ENCODE data around the gene NMNAT3. TPM values are rescaled to one million over a fixed set of nuclear protein-coding genes. Genes with fewer than 3 reads are reported as not detected.

NMNAT3 gene
- total RNA-seq, 2 donors from 2014 or later, result 4.5 to 4.6 TPM

GRCh38 chr3:139528281-139528680, 149.5 kb downstream of the NMNAT3 start:
- Histone ChIP-seq H3K9ac (ENCODE audit: low read depth in 2 of 2, low read length in 2 of 2) (no peak overlapping the region), H3K36me3 (no peaks in the 10 kb centered on the region), H3K4me3 (no peak overlapping the region), H3K9me3 (no peaks in the 10 kb centered on the region), H3K27ac (no peak overlapping the region), H3K27me3 (no peaks in the 10 kb centered on the region), H3K4me1 (no peaks in the 10 kb centered on the region)
- intact Hi-C loops (cut with DNase I), result no loop called here
- no peak for DNase-seq
- TF ChIP-seq CTCF (IDR thresholded peaks at IDR 0.05), result no peak

- no peaks in the 10 kb centered on the region for H3K27me3 ChIP-seq
- intact Hi-C loops (cut with DNase I), result no loop called here
- H3K27ac ChIP-seq, result no peak overlapping the region
- no peaks in the 10 kb centered on the region for H3K36me3 ChIP-seq
- H3K4me3 ChIP-seq, result no peak overlapping the region
- DNase-seq, result no peak
- no peak for TF ChIP-seq CTCF (IDR thresholded peaks at IDR 0.05)
- H3K4me1 ChIP-seq, result no peaks in the 10 kb centered on the region
- H3K9ac ChIP-seq (ENCODE audit: low read depth in 2 of 2, low read length in 2 of 2), result no peak overlapping the region
- no peaks in the 10 kb centered on the region for H3K9me3 ChIP-seq
Measured at GRCh38 chr3:139527265-139527664, 150.5 kb downstream of the NMNAT3 start.

GRCh38 chr3:139526146-139526545, 151.6 kb downstream of the NMNAT3 start:
- no peaks in the 10 kb centered on the region for H3K9me3 ChIP-seq
- no peak for TF ChIP-seq CTCF (IDR thresholded peaks at IDR 0.05)
- H3K9ac ChIP-seq (ENCODE audit: low read depth in 2 of 2, low read length in 2 of 2), result no peak overlapping the region
- H3K36me3 ChIP-seq, result no peaks in the 10 kb centered on the region
- H3K4me3 ChIP-seq, result no peak overlapping the region
- no peak overlapping the region for H3K27ac ChIP-seq
- intact Hi-C loops (cut with DNase I), result no loop called here
- no peak for DNase-seq
- no peaks in the 10 kb centered on the region for H3K27me3 ChIP-seq
- H3K4me1 ChIP-seq, result no peaks in the 10 kb centered on the region

- Histone ChIP-seq H3K36me3 (no peaks in the 10 kb centered on the region), H3K9me3 (no peaks in the 10 kb centered on the region), H3K4me1 (no peaks in the 10 kb centered on the region), H3K27me3 (no peaks in the 10 kb centered on the region), H3K27ac (no peak overlapping the region), H3K4me3 (no peak overlapping the region), H3K9ac (ENCODE audit: low read depth in 2 of 2, low read length in 2 of 2) (no peak overlapping the region)
- intact Hi-C loops (cut with DNase I), result no loop called here
- TF ChIP-seq CTCF (IDR thresholded peaks at IDR 0.05), result no peak
- no peak for DNase-seq
Measured at GRCh38 chr3:139524841-139525636, 152.7 kb downstream of the NMNAT3 start.

GRCh38 chr3:139523718-139524117, 154.1 kb downstream of the NMNAT3 start:
- Histone ChIP-seq H3K4me3 (no peak overlapping the region), H3K27me3 (no peaks in the 10 kb centered on the region), H3K36me3 (no peaks in the 10 kb centered on the region), H3K9ac (ENCODE audit: low read depth in 2 of 2, low read length in 2 of 2) (no peak overlapping the region), H3K9me3 (no peaks in the 10 kb centered on the region), H3K27ac (no peak overlapping the region), H3K4me1 (no peaks in the 10 kb centered on the region)
- intact Hi-C loops (cut with DNase I), result no loop called here
- no peak for DNase-seq
- TF ChIP-seq CTCF (IDR thresholded peaks at IDR 0.05), result no peak

Data from colonic mucosa (tissue), 4 donors.